GM18508 (cell line): ENCODE data around the gene MOV10L1.

ENCODE experiments used
- ATAC-seq: cut with Tn5 transposase; IDR thresholded peaks from one replicate; pipeline ENCODE4 v1.9.1; 2021; ENCODE audit warnings: moderate number of reproducible peaks; ENCODE audit not compliant: insufficient read depth, unreplicated experiment

MOV10L1 gene

GRCh38 chr22:50098052-50098451 is 8.2 kb downstream of the MOV10L1 start:
- ATAC-seq = no peak

DNA sequence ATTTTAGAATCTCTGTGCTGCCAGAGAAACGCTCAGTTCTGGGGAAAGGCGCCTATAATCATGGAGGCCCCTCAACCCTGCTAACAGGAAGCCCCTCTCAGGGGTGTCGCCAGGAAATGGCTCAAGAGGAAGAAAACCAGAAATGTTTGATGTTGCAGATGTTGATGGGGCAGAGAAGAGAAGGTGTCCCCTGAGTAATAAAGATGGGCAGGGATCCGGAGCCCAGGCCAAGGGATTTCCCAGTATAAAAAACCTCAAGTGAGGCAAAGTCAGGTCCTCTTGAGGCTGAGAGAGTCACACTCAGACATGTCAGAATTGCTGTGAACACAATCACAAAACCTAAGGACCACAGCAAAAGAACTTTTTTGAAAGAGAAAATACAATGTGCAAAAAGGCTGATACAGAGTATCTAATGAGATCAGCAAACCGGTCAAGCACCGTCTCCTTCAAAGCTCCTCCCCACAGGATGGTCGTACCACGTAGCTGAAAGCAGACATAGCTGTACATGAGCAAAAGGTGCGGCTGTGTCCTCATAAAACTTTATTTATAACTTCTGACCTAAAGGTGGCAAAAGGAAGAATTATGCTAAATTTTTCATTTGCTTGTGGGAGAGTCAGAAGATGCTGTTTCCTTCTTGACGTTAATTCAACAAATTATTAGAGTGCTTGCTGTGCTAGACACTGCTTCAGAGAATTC is 12.2 kb downstream of the MOV10L1 start:
- no peak for ATAC-seq

GRCh38 chr22:50102946-50103345 is 13.1 kb downstream of the MOV10L1 start:
- no peak for ATAC-seq

DNA sequence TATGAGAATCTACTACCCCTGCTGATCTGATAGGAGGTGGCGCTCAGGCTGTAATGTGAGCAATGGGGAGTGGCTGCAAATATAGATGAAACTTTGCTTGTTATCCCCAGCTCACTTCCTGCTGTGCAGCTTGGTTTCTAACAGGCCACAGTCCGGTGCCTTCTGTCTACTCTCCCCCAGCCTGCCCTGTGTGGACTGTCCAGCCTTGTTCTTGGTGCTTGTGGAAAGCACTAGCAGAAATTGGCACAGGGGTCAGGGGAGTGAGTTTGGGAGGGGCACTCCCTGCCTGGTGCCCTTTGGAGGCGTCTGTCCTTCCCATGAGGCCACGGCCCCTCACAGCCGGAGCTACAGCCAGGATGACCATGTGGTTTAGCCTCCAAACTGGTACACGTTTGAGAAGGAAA is 14.3 kb downstream of the MOV10L1 start:
- ATAC-seq = no peak

- ATAC-seq = no peak
Measured at GRCh38 chr22:50105208-50106100, 15.6 kb downstream of the MOV10L1 start.

DNA sequence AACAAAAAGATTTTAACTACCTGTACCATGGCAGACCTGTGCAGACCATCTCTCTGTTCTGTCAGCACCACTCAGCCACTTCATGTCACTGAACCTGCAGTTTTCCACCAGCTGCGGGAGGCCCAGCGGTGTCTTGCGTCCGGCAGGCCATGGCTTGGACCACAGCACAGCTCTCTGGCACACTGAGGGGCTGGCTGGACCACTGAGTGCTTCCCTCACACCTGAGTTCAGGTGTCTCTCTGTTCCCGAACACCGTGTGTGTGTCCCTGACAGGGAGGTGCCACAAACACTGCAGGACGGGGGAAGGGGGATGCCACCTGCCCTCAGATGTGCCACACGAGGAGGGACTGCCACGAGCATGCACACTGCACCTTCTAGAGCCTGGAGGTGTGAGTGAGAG is 17.7 kb downstream of the MOV10L1 start:
- no peak for ATAC-seq

DNA sequence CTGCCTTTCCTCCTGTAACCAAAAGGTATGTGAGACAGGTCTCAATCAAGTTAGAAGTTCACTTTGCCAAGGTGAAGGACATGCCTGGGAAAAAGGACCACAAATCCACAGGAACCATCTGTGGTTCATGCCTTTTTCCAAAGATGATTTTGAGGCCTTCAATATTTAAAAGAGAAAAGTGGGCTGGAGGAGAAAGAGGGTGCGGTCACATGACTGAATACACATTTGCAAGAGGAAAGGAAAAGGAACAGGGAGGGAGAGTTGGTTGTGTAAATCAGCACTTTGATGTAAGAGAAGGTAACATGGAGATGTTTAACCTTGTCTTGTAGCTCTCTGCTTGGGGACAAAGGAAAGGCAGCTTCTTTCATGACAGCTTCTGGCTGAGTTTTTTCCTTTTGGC is 21.2 kb downstream of the MOV10L1 start:
- no peak for ATAC-seq

GRCh38 chr22:50112151-50113118 is 22.6 kb downstream of the MOV10L1 start:
- ATAC-seq = no peak

DNA sequence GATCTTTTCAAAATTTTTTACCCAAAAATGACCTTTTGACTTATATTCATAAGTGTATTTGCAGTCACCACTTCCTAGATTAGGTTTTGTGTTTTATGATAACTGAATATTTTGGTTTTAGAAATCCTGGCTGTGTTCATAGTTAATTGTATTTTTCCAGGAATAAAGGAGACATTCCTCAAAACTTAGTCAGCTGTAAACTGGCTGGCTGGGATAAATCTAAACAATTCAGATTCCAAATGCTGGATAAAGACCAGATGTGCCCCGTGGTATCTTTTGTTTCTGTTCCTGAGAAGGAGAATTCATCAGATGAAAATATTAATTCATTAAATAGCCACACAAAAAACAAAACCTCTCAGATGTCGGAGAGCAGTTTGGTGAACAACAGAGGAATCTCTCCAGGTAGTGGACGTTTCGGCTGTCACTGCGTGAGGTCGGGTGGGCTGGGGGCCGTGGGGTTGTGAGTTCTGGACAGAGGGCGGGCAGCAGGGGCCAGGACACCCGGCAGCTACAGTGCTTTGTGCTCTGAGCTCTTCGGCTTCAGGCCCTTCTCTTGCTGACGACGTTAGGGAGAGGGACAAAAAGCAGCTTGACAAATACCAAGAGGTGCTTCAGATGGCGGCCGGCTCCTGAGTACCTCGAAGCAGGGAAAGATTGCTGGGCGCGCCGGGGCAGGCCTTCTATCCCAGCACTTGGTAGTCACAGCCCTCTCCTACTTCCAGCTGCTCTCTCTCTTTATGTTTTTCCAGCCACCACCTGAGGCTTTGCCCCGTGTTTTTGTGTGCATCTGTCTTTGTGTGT is 24.6 kb downstream of the MOV10L1 start:
- no peak for ATAC-seq

DNA sequence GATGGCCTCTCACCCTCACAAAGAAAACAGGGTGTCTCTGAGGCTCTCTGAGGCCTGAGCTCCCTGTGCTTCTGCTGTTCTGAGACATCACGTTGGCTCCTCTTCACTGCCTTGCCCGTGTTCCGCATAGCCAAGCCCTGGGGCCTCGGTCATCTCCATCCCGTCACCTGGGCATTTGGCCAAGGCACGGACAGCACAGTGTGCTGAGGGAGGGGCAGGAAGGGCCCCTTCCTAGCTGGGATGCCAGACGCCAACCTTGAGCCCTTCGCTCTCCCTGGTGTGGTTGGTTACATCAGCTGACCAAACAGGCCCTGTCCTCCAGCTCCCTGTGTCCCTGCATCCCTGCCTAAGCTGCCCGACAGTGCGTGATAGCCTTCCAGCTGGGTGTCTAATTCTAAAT is 25.9 kb downstream of the MOV10L1 start:
- ATAC-seq = no peak

- ATAC-seq = no peak
Measured at GRCh38 chr22:50117168-50117762, 27.5 kb downstream of the MOV10L1 start.

- ATAC-seq = no peak
Measured at GRCh38 chr22:50118129-50118528, 28.3 kb downstream of the MOV10L1 start.

DNA sequence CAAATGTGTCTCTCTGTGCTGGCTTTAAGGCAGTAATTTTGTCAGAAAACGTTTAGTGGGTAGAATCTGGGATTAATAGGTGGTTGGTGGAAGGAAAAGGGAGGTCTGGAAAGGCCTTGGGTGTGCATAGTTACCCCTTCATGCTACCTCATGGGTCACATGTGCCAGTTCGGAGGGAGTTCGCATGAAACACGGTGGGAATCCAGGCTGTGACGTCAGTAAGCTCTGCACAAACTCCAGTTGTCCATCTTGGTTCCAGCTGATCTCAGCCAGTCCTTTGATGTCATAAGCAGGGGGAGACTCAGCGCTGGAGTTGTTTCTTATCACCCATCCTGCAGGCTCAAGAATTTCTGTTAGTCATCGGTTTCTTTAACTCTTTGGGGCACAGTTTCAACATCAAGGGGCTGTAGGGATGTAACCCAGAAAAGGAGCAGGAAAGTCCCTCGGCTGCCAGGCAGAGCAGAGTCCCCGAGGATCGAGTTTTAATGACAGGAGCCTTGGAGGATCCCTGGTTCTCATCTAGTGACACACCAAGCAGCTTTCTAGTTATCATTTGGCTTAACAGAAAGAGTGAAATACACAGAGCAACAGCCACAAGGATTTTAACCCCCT is 28.9 kb downstream of the MOV10L1 start:
- no peak for ATAC-seq

DNA sequence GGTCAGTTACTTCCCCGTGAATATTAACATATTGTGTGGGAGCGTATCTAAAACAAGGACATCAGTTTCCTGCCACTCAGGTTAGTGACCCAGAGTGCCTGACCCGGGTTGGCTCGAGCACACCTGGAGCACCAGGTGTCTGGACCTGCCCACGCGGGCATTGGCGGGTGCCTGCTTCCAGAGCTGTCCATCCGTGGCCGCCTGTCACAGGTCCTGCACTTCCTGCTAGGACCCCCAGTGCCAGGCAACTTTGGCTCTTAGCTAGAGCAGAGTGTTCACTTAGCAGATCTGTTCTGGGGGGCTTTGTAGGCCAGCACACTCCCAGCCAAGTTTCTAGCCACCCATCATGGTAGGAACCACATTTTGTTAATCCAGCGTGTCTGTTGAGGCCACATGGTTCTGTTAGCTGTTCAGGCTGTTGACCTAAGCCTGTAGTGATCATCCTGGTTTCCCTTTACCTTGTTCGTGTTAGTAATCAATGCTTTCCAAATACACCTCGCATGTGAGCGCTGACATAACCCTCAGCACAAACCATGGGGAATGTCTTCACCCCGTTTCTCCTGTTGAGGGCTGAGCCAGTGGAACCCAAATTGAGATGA is 29.5 kb downstream of the MOV10L1 start:
- ATAC-seq = no peak

- no peak for ATAC-seq
Measured at GRCh38 chr22:50119768-50120251, 30.0 kb downstream of the MOV10L1 start.

DNA sequence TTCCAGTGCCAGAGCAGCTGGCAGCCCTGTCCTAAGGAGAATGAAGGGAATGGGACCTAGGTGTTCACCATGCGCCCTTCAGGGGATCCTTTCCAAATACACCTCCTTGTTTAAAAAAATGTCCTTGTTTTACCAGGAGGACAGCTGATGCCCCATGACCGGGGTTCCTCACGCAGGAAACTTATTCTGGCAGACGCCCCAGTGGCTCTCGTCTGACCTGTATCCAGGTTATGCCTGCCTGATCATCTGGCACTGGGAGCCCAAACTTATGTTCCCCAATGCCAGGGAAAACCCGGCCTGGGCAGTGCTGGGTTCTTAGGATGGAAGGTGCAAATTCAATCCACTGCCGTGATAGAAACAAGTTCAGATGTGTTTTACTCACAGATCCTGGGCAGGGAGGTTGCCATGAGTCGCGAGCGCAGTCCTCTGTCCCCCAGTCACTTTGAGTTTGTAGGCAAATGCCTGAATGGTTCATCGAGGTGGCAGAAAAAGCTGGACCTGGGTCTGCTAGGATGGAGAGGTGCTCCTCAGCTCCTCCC is 31.5 kb downstream of the MOV10L1 start:
- ATAC-seq = no peak

DNA sequence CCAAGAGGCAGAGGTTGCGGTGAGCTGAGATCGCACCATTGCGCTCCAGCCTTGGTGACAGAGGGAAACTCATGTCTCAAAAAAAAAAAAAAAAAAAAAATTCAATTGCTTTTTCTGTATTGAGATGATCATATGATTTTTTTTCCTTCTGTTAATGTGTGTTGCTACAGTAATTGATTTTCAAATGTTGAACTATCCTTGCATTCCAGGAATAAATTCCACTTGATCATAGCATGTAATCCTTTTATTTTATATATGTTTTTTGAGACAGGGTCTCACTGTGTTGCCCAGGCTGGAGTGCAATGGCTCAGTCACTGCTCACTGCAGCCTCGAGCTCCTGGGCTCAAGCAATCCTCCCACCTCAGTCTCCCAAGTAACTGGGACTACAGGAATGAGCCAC is 33.3 kb downstream of the MOV10L1 start:
- no peak for ATAC-seq

DNA sequence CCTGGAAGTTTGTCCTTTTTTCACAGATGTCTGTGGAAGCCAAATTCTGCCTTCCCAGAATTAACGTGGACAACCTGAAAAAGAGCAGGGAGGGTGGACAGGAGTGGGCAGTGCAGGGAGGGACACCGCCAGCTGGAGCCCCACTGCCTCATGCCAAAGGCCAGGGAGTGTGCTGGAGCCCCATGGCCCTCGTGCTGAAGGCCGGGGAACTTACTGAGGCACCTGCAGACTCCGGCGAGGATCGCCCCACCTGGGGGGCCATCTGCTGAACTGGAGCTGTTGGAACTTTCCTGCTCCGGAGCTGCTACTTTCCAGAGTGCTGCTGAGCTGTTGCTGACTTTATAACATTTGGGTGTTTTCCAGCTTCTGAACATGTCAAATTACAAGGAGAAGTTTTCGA is 35.2 kb downstream of the MOV10L1 start:
- no peak for ATAC-seq
